HG03432 (cell line): ENCODE measurements around the gene DAGLA.
"Not testable (repeated sequence)": the region's sequence is repeated elsewhere in the genome, so short reads cannot be mapped to it uniquely, and the experiment has no call there.

Experiments used
- ATAC-seq: cut with Tn5 transposase; IDR thresholded peaks from one replicate; pipeline ENCODE4 v1.9.1; 2021; ENCODE audit warnings: mild to moderate bottlenecking, moderate library complexity; ENCODE audit not compliant: unreplicated experiment

DAGLA gene

GRCh38 chr11:61666684-61667297 is 13.4 kb upstream of the DAGLA start:
- no peak for ATAC-seq

DNA sequence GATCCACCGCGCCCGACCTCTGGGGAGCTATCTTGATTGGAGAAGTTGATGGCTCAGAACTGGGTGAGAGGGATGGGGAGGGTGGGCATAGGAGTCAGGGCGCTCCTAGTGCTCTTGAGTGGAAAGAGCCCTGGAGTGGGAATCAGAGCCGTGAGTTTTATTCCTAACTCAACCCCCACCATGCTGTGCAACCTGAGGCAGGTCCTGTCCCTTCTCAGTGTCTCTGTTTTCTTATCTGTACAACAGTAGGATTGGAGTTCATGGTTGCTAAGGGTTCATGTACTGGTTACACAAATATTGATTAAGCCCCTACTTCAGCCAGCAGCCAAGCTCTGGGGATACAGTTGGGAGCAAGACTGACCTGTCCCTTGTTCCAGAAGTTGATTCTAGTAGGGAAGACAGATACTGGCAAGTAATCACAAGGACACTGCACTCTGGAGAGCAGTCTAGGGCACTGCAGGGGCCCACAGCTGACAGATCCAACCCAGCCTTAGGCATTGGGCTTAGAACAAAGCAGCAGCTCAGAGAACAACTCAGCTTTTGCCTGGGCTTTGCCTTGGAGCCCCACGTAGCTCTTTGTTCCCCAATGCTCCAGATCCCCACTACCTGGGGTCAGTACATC is 12.4 kb upstream of the DAGLA start:
- ATAC-seq: no peak

DNA sequence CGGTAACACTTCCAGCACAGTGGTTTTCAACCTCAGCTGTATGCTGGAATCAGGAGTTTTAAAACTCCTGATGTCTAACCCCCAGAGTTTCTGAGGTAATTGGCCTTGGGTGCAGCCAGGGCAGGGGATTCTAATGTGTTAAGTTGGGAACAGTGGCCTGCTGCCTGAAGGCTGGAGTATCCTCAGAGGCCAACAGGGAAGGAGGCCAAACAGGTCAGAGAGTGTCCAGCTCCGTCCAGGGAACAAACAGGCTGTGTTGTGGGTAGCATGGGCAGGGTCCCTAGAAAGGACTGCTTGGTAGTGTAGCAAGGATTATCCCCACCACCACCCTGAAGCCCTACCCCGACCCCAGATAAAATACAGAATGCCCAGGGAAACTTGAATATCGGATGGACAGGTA is 10.8 kb upstream of the DAGLA start:
- ATAC-seq: no peak

DNA sequence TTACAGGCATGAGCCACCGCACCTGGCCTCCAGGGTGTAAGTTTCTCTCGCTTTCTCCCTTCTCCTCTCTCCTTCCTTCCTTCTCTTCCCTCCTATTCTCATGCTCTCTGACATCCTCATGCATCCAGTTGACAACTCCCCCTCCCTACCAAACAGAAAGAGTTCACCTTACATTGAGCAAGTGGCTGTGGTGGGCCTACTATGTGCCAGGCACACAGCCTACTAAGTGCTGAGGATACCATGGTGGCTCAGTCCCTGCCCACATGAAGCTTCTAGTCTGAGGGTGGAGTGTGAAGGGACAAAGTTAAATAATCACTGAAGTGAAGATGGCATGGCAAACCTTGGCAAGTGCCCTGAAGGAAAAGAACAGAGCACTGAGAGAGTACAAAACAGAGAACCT is 9.6 kb upstream of the DAGLA start:
- ATAC-seq: no peak

- ATAC-seq: no peak
Observed at GRCh38 chr11:61671527-61671926, 8.7 kb upstream of the DAGLA start.

GRCh38 chr11:61673946-61674467 is 6.2 kb upstream of the DAGLA start:
- ATAC-seq: not testable (repeated sequence)

GRCh38 chr11:61675826-61676225 is 4.4 kb upstream of the DAGLA start:
- ATAC-seq: no peak

- ATAC-seq: no peak
Observed at GRCh38 chr11:61679296-61679695, 895 bp upstream of the DAGLA start.

DNA sequence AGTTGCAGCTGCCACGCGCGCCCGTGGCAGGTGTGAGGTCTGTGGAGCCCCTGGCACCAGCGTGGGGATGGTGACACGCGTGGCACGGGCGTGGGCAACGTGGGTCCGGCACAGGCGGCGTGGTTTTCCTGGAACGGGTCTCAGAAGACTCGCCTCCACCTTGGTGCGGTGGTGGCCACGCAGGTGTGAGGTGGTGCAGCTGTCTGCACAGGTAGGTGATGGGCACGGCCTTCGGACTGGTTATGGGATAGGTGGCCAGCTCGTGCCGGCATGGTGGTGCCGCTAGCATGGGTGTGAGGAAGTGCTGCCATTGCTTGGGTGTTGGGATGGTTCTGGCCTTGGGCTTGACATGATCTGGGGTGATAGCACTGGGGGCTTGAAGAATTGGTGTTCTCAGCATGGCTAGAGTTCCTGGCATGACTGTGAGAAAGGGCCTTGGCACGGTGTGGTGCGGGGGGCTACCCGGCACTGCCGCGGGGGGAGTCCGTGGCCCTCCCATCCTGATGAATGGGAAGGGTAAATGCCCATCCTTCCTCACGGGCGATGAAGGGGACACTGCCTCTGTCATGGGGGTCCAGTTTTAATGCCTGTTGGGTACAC is 531 bp downstream of the DAGLA start:
- ATAC-seq: no peak

GRCh38 chr11:61682093-61682732 is 2.0 kb downstream of the DAGLA start:
- no peak for ATAC-seq

GRCh38 chr11:61682906-61683675 is 2.9 kb downstream of the DAGLA start:
- no peak for ATAC-seq

DNA sequence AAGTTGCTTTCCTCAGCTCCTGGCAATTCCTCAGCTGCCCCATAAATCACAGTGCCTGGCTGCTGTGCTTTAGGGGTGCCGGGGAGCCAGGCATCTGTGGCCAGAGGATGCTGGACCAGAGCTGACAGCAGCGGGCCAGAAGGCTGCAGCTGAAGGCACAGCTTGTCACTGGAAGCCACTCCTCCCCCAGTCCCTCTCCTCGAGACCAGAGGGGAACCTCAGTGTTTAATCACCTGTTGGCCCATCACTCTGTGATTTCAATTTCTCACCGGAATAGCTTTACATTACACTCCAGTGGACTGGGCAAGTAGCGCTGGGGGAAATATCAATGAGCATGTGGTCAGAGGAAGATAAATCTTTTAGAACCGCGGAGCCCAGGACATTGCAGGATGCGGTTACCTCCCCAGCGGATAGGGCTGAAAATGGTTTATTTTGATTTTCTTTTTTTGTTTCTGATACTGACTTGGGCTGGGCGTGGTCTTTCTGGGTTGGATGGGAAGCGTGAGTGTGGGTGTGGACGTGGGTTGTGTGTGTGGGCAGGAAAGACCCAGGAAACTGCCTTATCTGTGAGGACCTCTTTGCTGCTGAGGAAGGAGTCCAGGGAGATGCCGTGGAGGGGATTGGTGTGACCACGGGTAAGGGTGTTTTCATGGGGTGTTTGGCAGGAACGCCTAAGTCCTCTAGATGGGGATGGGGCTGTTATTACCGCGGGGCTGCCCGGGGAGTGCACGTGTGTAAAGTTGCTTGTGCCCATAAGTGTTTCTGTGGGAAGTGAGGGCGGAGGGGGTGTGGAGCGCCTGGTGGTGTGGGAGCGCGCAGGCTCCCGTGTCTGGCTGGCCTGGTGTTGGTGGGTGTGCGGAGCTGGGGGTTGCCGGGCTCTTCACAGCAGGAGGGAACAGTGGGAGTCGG is 4.0 kb downstream of the DAGLA start:
- ATAC-seq: no peak

DNA sequence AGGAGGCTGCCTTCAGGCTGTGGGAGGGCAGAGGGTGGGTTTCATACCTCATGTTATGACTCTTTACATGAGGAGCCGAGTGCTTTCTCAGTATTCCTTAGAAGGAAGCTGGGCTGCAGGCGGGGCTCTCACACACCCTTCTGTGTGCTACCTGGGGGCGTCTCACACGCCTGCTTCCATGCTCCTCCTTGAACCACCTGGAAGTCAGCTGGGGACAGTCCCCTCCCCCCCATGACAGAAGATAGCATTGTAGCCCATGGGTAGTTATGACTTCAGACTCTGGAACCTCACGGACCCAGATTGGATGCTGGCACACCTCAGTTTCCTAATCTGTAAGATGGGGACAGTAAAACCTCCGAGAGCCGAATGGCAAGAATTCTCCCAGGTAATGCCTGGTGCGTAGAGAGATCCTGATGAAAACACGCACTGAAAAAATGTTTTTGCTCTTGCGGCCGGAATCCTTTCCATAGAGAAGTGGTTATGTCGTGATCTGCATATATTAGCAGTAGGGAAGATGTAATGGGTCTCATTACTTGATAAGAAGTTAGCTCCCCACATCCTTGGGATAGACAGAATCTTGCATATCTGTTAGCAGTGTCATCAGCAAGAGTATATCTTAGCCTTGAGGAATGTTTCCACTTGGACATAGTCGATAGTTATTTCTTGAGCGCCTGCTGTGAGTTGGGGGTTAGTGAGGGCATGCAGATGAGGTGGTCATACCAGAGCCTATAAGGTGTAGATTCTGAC is 4.9 kb downstream of the DAGLA start:
- ATAC-seq: no peak

DNA sequence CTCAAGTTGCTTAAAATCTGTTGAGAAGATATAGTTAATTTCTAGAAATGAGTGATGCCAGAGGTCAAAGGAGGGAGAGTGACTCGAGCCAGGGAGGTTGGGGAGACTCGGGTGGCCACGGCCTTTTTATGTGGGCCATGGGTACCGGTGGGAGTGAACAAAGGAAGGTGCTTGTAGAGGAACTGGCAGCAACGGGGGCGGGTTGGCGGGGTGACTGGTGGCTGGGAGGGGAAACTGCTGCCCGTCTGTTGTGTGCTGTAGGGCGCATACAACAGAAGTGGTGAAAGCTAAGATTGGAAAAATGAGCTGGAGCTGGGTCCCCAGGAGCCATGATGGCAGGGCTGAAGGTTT is 5.4 kb downstream of the DAGLA start:
- no peak for ATAC-seq

DNA sequence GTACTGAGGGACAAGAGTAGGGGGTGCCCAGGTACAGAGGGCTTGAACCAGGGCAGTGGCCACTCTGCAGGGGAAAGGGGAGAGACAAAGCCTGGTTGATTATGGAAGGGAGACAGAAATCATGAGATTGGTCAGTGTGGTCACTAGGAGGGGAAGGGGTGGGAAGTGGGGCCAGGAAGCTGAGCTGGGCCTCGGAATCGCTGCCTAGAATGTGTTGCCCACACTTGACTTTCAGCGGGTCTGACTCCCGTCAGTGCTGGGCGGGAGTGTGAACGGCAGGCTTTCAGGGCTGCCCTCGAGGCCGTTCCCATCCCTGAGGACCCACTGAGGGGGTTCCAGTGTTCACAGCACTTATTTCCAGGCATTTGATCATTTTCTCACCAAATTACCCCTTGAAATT is 5.9 kb downstream of the DAGLA start:
- ATAC-seq: no peak

GRCh38 chr11:61686469-61686868 is 6.3 kb downstream of the DAGLA start:
- no peak for ATAC-seq

DNA sequence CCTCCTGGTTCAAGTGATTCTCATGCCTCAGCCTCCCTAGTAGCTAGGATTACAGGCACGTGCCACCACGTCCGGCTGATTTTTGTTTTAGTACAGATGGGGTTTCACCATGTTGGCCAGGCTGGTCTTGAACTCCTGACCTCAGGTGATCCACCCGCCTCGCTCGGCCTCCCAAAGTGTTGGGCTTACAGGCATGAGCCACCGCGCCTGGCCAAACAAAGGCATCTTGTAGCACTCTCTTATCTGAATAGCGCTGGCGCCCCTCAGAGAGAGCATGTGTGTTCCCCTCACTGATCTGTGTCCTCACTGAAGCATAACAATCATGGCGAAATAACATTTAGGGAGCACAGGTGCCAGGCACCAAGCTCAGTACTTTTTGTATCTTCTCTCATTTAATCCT is 7.2 kb downstream of the DAGLA start:
- ATAC-seq: no peak

GRCh38 chr11:61688365-61689163 is 8.4 kb downstream of the DAGLA start:
- ATAC-seq: no peak

DNA sequence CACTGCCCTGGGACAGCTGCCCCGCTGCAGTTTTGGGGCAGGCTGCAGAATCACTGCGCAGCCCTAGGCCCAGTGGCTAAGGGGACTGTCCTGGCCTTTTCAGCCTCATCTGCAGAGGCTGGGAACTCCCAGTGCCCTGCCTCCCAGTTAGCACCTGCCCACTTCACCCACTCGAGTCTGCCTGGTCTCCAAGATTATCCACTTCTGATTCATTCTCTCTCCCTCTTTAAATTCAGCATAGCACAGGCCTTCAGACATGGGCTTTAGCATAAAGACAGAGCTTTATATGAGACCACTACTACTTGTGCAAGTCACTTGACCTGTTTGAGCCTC is 8.9 kb downstream of the DAGLA start:
- no peak for ATAC-seq
